Skeletal muscle satellite cell (primary cell): ENCODE data around the gene HAUS1. TPM values are rescaled to one million over a fixed set of nuclear protein-coding genes. Genes with fewer than 3 reads are reported as not detected.

Source experiments
- H3K27me3 ChIP-seq: 2 replicates; pipeline ENCODE4 v1.7.0; 2013; ENCODE audit warnings: low read length; ENCODE audit not compliant: control insufficient read depth, insufficient read depth
- H3K36me3 ChIP-seq: 2 replicates; pipeline ENCODE4 v1.7.0; 2013; ENCODE audit warnings: mild to moderate bottlenecking, control low read depth, low read length; ENCODE audit not compliant: insufficient read depth
- H3K4me1 ChIP-seq: 2 replicates; pipeline ENCODE4 v1.7.0; 2013; ENCODE audit warnings: low read length; ENCODE audit not compliant: control insufficient read depth, insufficient read depth
- H3K4me2 ChIP-seq: 2 replicates; pipeline ENCODE4 v1.7.0; 2013; ENCODE audit warnings: mild to moderate bottlenecking, low read length
- H3K4me3 ChIP-seq: 2 replicates; pipeline ENCODE4 v1.7.0; 2013; ENCODE audit warnings: low read length
- H3K9ac ChIP-seq: 2 replicates; pipeline ENCODE4 v1.7.0; 2013; ENCODE audit warnings: mild to moderate bottlenecking, low read depth, low read length, moderate library complexity
- H3K9me3 ChIP-seq: replicated peaks from 2 replicates; pipeline ENCODE4 v1.7.0; 2013; ENCODE audit warnings: mild to moderate bottlenecking, control low read depth, low read length
- total RNA-seq: library from RNA; depleted of rRNA; stranded (reverse); fragments of >200 nt; gene quantifications from 2 replicates; pipeline ENCODE4 v1.2.3, GENCODE V29; 2012; rRNA removed

HAUS1 gene
- total RNA-seq, result 41.7 and 44.1 TPM in 2 replicates

- H3K27me3 ChIP-seq, result no peaks in the 10 kb centered on the region
- peak within 1 kb of the TSS; percentile 100 for H3K4me3 ChIP-seq
- peak within 1 kb of the TSS; percentile 97 for H3K4me2 ChIP-seq
- H3K9ac ChIP-seq, result peak within 1 kb of the TSS; percentile 93
- H3K9me3 ChIP-seq, result no peaks in the 10 kb centered on the region
- no peaks in the 10 kb centered on the region for H3K36me3 ChIP-seq
- H3K4me1 ChIP-seq, result peaks cover 13% of the 10 kb centered on the region
These were observed at the start of gene HAUS1 for GRCh38 chr18:46104128-46104911. Gene HAUS1 (plus strand): TSS chr18:46104385. CDS start chr18:46104412, 27 bp downstream.

- no peak overlapping the region for H3K4me3 ChIP-seq
These were observed 49.0 kb upstream of the HAUS1 start for GRCh38 chr18:46054956-46055837.

GRCh38 chr18:46055838-46056230 is 48.4 kb upstream of the HAUS1 start:
- no peaks in the 10 kb centered on the region for H3K36me3 ChIP-seq
- H3K9ac ChIP-seq, result no peak overlapping the region
- no peak overlapping the region for H3K4me2 ChIP-seq
- peaks cover 20% of the 10 kb centered on the region for H3K4me1 ChIP-seq
- H3K4me3 ChIP-seq, result no peak overlapping the region
- H3K27me3 ChIP-seq, result no peaks in the 10 kb centered on the region
- H3K9me3 ChIP-seq, result no peaks in the 10 kb centered on the region

More at GRCh38 chr18:46054956-46055837, 49.0 kb upstream of the HAUS1 start:
- no peaks in the 10 kb centered on the region for H3K9me3 ChIP-seq
- H3K4me1 ChIP-seq, result peaks cover 20% of the 10 kb centered on the region
- H3K36me3 ChIP-seq, result no peaks in the 10 kb centered on the region
- H3K9ac ChIP-seq, result no peak overlapping the region
- no peak overlapping the region for H3K4me2 ChIP-seq
- H3K27me3 ChIP-seq, result no peaks in the 10 kb centered on the region

GRCh38 chr18:46060359-46060841 is 43.8 kb upstream of the HAUS1 start:
- Histone ChIP-seq H3K27me3 (no peaks in the 10 kb centered on the region), H3K36me3 (no peaks in the 10 kb centered on the region), H3K4me1 (peaks cover 6% of the 10 kb centered on the region), H3K9me3 (no peaks in the 10 kb centered on the region), H3K4me2 (no peak overlapping the region), H3K4me3 (no peak overlapping the region), H3K9ac (no peak overlapping the region)

GRCh38 chr18:46061387-46061786 is 42.8 kb upstream of the HAUS1 start:
- Histone ChIP-seq H3K4me1 (no peaks in the 10 kb centered on the region), H3K9me3 (no peaks in the 10 kb centered on the region), H3K4me2 (no peak overlapping the region), H3K36me3 (no peaks in the 10 kb centered on the region), H3K9ac (no peak overlapping the region), H3K27me3 (no peaks in the 10 kb centered on the region), H3K4me3 (no peak overlapping the region)

GRCh38 chr18:46061796-46062195 is 42.4 kb upstream of the HAUS1 start:
- Histone ChIP-seq H3K36me3 (no peaks in the 10 kb centered on the region), H3K4me1 (no peaks in the 10 kb centered on the region), H3K4me2 (no peak overlapping the region), H3K9ac (no peak overlapping the region), H3K4me3 (no peak overlapping the region), H3K9me3 (no peaks in the 10 kb centered on the region), H3K27me3 (no peaks in the 10 kb centered on the region)

- H3K4me2 ChIP-seq, result no peak overlapping the region
- H3K27me3 ChIP-seq, result no peaks in the 10 kb centered on the region
- H3K4me3 ChIP-seq, result no peak overlapping the region
- no peaks in the 10 kb centered on the region for H3K36me3 ChIP-seq
- no peaks in the 10 kb centered on the region for H3K9me3 ChIP-seq
- no peaks in the 10 kb centered on the region for H3K4me1 ChIP-seq
- H3K9ac ChIP-seq, result no peak overlapping the region
These were observed 41.4 kb upstream of the HAUS1 start for GRCh38 chr18:46062781-46063180.

GRCh38 chr18:46067438-46068007 is 36.7 kb upstream of the HAUS1 start:
- H3K4me3 ChIP-seq, result no peak overlapping the region
- H3K4me2 ChIP-seq, result no peak overlapping the region
- no peaks in the 10 kb centered on the region for H3K27me3 ChIP-seq
- peaks cover 9% of the 10 kb centered on the region for H3K4me1 ChIP-seq
- H3K9ac ChIP-seq, result no peak overlapping the region
- no peaks in the 10 kb centered on the region for H3K9me3 ChIP-seq
- H3K36me3 ChIP-seq, result no peaks in the 10 kb centered on the region

GRCh38 chr18:46068763-46069162 is 35.4 kb upstream of the HAUS1 start:
- no peaks in the 10 kb centered on the region for H3K36me3 ChIP-seq
- H3K9me3 ChIP-seq, result no peaks in the 10 kb centered on the region
- no peak overlapping the region for H3K4me2 ChIP-seq
- H3K27me3 ChIP-seq, result no peaks in the 10 kb centered on the region
- H3K4me1 ChIP-seq, result peaks cover 15% of the 10 kb centered on the region
- H3K4me3 ChIP-seq, result no peak overlapping the region
- no peak overlapping the region for H3K9ac ChIP-seq

GRCh38 chr18:46069524-46069923 is 34.7 kb upstream of the HAUS1 start:
- Histone ChIP-seq H3K9me3 (no peaks in the 10 kb centered on the region), H3K4me2 (no peak overlapping the region), H3K36me3 (no peaks in the 10 kb centered on the region), H3K4me1 (peaks cover 18% of the 10 kb centered on the region), H3K9ac (no peak overlapping the region), H3K27me3 (no peaks in the 10 kb centered on the region), H3K4me3 (no peak overlapping the region)

- Histone ChIP-seq H3K27me3 (no peaks in the 10 kb centered on the region), H3K9ac (no peak overlapping the region), H3K4me2 (no peak overlapping the region), H3K4me3 (no peak overlapping the region), H3K9me3 (no peaks in the 10 kb centered on the region), H3K36me3 (no peaks in the 10 kb centered on the region), H3K4me1 (peaks cover 18% of the 10 kb centered on the region)
These were observed 34.0 kb upstream of the HAUS1 start for GRCh38 chr18:46070232-46070631.
